ENCODE results near the gene GYG2. TPM values are rescaled to one million over a fixed set of nuclear protein-coding genes. Genes with fewer than 3 reads are reported as not detected.

Gene GYG2
- total and polyA plus RNA-seq, 2 of the 8 experiments (the other 6 are each of a cell fraction or from before 2014, with no cell fraction given) = 52.8 to 65.3 TPM

DNA sequence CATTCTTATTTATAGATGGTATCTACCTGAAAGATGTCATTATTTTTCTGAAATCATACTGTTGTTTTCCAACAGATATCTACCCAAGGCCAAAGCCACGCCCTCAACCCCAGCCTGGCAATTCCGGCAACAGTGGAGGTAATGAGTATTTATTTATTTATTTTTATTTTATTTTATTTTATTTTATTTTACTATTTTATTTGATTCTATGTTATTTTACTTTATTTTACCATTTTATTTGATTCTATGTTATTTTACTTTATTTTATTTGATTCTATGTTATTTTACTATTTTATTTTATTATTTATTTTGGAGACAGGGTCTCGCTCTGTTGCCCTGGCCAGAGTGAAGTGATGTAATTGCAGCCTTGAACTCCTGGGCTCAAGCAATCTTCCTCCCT lies 39.2 kb upstream of the GYG2 start:
- H2BK120ac ChIP-seq (replicated peaks; ENCODE audit: low read depth, low read length) = no peak overlapping the region
- H3K4me3 ChIP-seq (ENCODE audit: extremely low read depth in 1 of 4, insufficient read depth in 2 of 4, low read depth in 3 of 4, low read length in 4 of 4) = no peak overlapping the region
- no peak overlapping the region for H3K56ac ChIP-seq (replicated peaks; ENCODE audit: insufficient read length, low read depth, low read length)
- H3K27ac ChIP-seq (ENCODE audit: low read depth, low read length) = no peak overlapping the region
- H3K14ac ChIP-seq (ENCODE audit: insufficient read length) = no peak overlapping the region
- DNase-seq (ENCODE audit: low read depth in 1 of 2, low spot score in 2 of 2) = no peak
- ChIA-PET CTCF (ENCODE audit: partially characterized antibody) (no interaction called here), POLR2A (ENCODE audit: partially characterized antibody) (no interaction called here)
- H2BK20ac ChIP-seq (ENCODE audit: low read length) = no peak overlapping the region
- no peak overlapping the region for H3K23ac ChIP-seq (ENCODE audit: insufficient read length)
- H2AK5ac ChIP-seq (ENCODE audit: low read depth, low read length) = no peak overlapping the region
- H2BK15ac ChIP-seq (ENCODE audit: low read length) = no peak overlapping the region
- H3K27me3 ChIP-seq (replicated peaks in 1 of 4; ENCODE audit: control insufficient read depth in 3 of 4, extremely low read depth in 1 of 4, insufficient read depth in 3 of 4, low read length in 3 of 4) = no peaks in the 10 kb centered on the region
- no peak overlapping the region for H3K18ac ChIP-seq (ENCODE audit: extremely low read depth, low read length)
- H3K9ac ChIP-seq (replicated peaks in 1 of 4; ENCODE audit: extremely low read depth in 1 of 4, low read depth in 3 of 4, low read length in 3 of 4) = no peak overlapping the region
- no peaks in the 10 kb centered on the region for H3K79me2 ChIP-seq (ENCODE audit: control insufficient read depth in 1 of 2, insufficient read depth in 2 of 2, low read length in 2 of 2)
- no peaks in the 10 kb centered on the region for H4K20me1 ChIP-seq (replicated peaks in 1 of 2; ENCODE audit: control insufficient read depth in 1 of 2, insufficient read depth in 2 of 2, low read length in 2 of 2)
- 90% methylated on average over 3 of the region's 3 CpGs; no CpG with 5 or more reads in 1 of the 2 experiments for WGBS, 2 experiments (ENCODE audit: extremely low coverage in 1 of 2, insufficient coverage in 1 of 2, insufficient read length in 1 of 2, insufficient replicate concordance in 2 of 2, low coverage in 1 of 2, low lambda C conversion rate in 2 of 2, missing lambda C conversion rate in 1 of 2)
- H2BK5ac ChIP-seq (ENCODE audit: low read depth, low read length) = no peak overlapping the region
- no peak overlapping the region for H2BK12ac ChIP-seq (ENCODE audit: low read depth, low read length)
- no peak overlapping the region for H2AFZ ChIP-seq (ENCODE audit: low read length)
- FAIRE-seq = no peak
- no peak overlapping the region for H3K4me2 ChIP-seq (ENCODE audit: insufficient read depth in 1 of 2, low read depth in 2 of 2, low read length in 2 of 2)
- H3K23me2 ChIP-seq (ENCODE audit: low read depth, low read length) = no peaks in the 10 kb centered on the region
- no peaks in the 10 kb centered on the region for H3K36me3 ChIP-seq (ENCODE audit: control insufficient read depth in 2 of 4, insufficient read depth in 4 of 4, low read length in 3 of 4)
- peaks cover 2 to 15% (median 6%) of the 10 kb centered on the region in 4 experiments; a peak in 5 of 7 replicates for H3K4me1 ChIP-seq (replicated peaks in 1 of 4; ENCODE audit: control insufficient read depth in 3 of 4, insufficient read depth in 4 of 4, low read length in 3 of 4)
- no peak overlapping the region for H4K5ac ChIP-seq (ENCODE audit: insufficient read length, low read depth, low read length)
- H4K91ac ChIP-seq (replicated peaks; ENCODE audit: insufficient read length, low read length) = no peak overlapping the region
- H3K9me3 ChIP-seq (ENCODE audit: insufficient read depth in 2 of 2, low read depth in 1 of 2, low read length in 1 of 2) = no peaks in the 10 kb centered on the region
- no peak overlapping the region for H4K8ac ChIP-seq (ENCODE audit: extremely low read depth, insufficient read depth, low read length)
- no peaks in the 10 kb centered on the region for H3K79me1 ChIP-seq (ENCODE audit: low read depth, low read length)
- H3K4ac ChIP-seq (replicated peaks; ENCODE audit: insufficient read length, low read depth, low read length) = no peak overlapping the region
- TF ChIP-seq CEBPB (IDR thresholded peaks at IDR 0.05; ENCODE audit: low read depth, low read length) = no peak
- no peak for TF ChIP-seq EP300 (IDR thresholded peaks at IDR 0.05; ENCODE audit: borderline replicate concordance in 1 of 2, low read depth in 2 of 2, low read length in 2 of 2)
- no peak for TF ChIP-seq BACH1 (IDR thresholded peaks at IDR 0.05; ENCODE audit: low read length)
- TF ChIP-seq MAFK (IDR thresholded peaks at IDR 0.05; ENCODE audit: low read depth, low read length) = no peak
- no peak for TF ChIP-seq SP2 (IDR thresholded peaks at IDR 0.05; ENCODE audit: low read length)
